ENCODE results near the gene TTLL10.

TTLL10 gene

GRCh38 chr1:1229770-1230169 lies 56.1 kb downstream of the TTLL10 start:
- peak overlapping the region; percentile 78 for H3K4me2 ChIP-seq (ENCODE audit: low read depth, low read length, poor library complexity, severe bottlenecking)
- no peaks in the 10 kb centered on the region for H3K27me3 ChIP-seq (ENCODE audit: insufficient read depth, low read length, poor library complexity, severe bottlenecking)
- no peak overlapping the region for H2AFZ ChIP-seq (ENCODE audit: low read length)
- peaks cover 32% of the 10 kb centered on the region for H4K20me1 ChIP-seq (ENCODE audit: insufficient read depth, low read length, poor library complexity, severe bottlenecking)
- no peaks in the 10 kb centered on the region for H3K9me3 ChIP-seq (ENCODE audit: insufficient read depth, low read depth, low read length)
- peak overlapping the region; percentile 99 for H3K9ac ChIP-seq (ENCODE audit: low read depth, low read length, poor library complexity, severe bottlenecking)
- H3K36me3 ChIP-seq (ENCODE audit: insufficient read depth, low read length), result peaks cover 12% of the 10 kb centered on the region; the same call in 1 of the 2 replicates
- peaks cover 93% of the 10 kb centered on the region for H3K79me2 ChIP-seq (ENCODE audit: insufficient read depth, low read length)
- H3K9me2 ChIP-seq (replicated peaks; ENCODE audit: low read depth, low read length), result no peaks in the 10 kb centered on the region
- peaks cover 30% of the 10 kb centered on the region for H3K4me1 ChIP-seq (ENCODE audit: insufficient read depth, low read length, poor library complexity, severe bottlenecking)
- H3F3A ChIP-seq (ENCODE audit: low read depth), result no peaks in the 10 kb centered on the region
- TF ChIP-seq EZH2phosphoT487 (IDR thresholded peaks at IDR 0.05; ENCODE audit: borderline replicate concordance) (no peak), CTCF (conservative IDR thresholded peaks at IDR 0.05; ENCODE audit: low read length) (no peak)
- H3K4me3 ChIP-seq (ENCODE audit: low read length, poor library complexity, severe bottlenecking), result peak overlapping the region; percentile 97

GRCh38 chr1:1230656-1231399 lies 57.1 kb downstream of the TTLL10 start:
- peaks cover 6% of the 10 kb centered on the region; the same call in 1 of the 2 replicates for H3K36me3 ChIP-seq (ENCODE audit: insufficient read depth, low read length)
- H3K4me2 ChIP-seq (ENCODE audit: low read depth, low read length, poor library complexity, severe bottlenecking), result peak overlapping the region; percentile 78
- H3K9me2 ChIP-seq (replicated peaks; ENCODE audit: low read depth, low read length), result no peaks in the 10 kb centered on the region
- no peaks in the 10 kb centered on the region for H3K9me3 ChIP-seq (ENCODE audit: insufficient read depth, low read depth, low read length)
- peaks cover 27% of the 10 kb centered on the region for H4K20me1 ChIP-seq (ENCODE audit: insufficient read depth, low read length, poor library complexity, severe bottlenecking)
- TF ChIP-seq EZH2phosphoT487 (IDR thresholded peaks at IDR 0.05; ENCODE audit: borderline replicate concordance) (no peak), CTCF (conservative IDR thresholded peaks at IDR 0.05; ENCODE audit: low read length) (0 out of 2 replicates have a peak, but pooled peaks have one; percentile 30)
- no peaks in the 10 kb centered on the region for H3F3A ChIP-seq (ENCODE audit: low read depth)
- peak overlapping the region; percentile 97 for H3K4me3 ChIP-seq (ENCODE audit: low read length, poor library complexity, severe bottlenecking)
- H3K4me1 ChIP-seq (ENCODE audit: insufficient read depth, low read length, poor library complexity, severe bottlenecking), result peaks cover 30% of the 10 kb centered on the region
- H3K27me3 ChIP-seq (ENCODE audit: insufficient read depth, low read length, poor library complexity, severe bottlenecking), result no peaks in the 10 kb centered on the region
- peak overlapping the region; percentile 87 for H2AFZ ChIP-seq (ENCODE audit: low read length)
- H3K79me2 ChIP-seq (ENCODE audit: insufficient read depth, low read length), result peaks cover 89% of the 10 kb centered on the region
- peak overlapping the region; percentile 99 for H3K9ac ChIP-seq (ENCODE audit: low read depth, low read length, poor library complexity, severe bottlenecking)

- no peaks in the 10 kb centered on the region for H3K9me2 ChIP-seq (replicated peaks; ENCODE audit: low read depth, low read length)
- no peaks in the 10 kb centered on the region for H3K9me3 ChIP-seq (ENCODE audit: insufficient read depth, low read depth, low read length)
- peaks cover 25% of the 10 kb centered on the region for H3K4me1 ChIP-seq (ENCODE audit: insufficient read depth, low read length, poor library complexity, severe bottlenecking)
- H3K4me2 ChIP-seq (ENCODE audit: low read depth, low read length, poor library complexity, severe bottlenecking), result peak within 1 kb of the TSS; percentile 87
- peak within 1 kb of the TSS; percentile 97 for H3K4me3 ChIP-seq (ENCODE audit: low read length, poor library complexity, severe bottlenecking)
- H3K9ac ChIP-seq (ENCODE audit: low read depth, low read length, poor library complexity, severe bottlenecking), result peak within 1 kb of the TSS; percentile 99
- peaks cover 81% of the 10 kb centered on the region for H3K79me2 ChIP-seq (ENCODE audit: insufficient read depth, low read length)
- TF ChIP-seq CTCF (conservative IDR thresholded peaks at IDR 0.05; ENCODE audit: low read length) (no peak), EZH2phosphoT487 (IDR thresholded peaks at IDR 0.05; ENCODE audit: borderline replicate concordance) (no peak)
- H3K36me3 ChIP-seq (ENCODE audit: insufficient read depth, low read length), result peaks cover 4% of the 10 kb centered on the region; the same call in 1 of the 2 replicates
- H4K20me1 ChIP-seq (ENCODE audit: insufficient read depth, low read length, poor library complexity, severe bottlenecking), result peaks cover 20% of the 10 kb centered on the region
- peak within 1 kb of the TSS; percentile 87 for H2AFZ ChIP-seq (ENCODE audit: low read length)
- no peaks in the 10 kb centered on the region for H3K27me3 ChIP-seq (ENCODE audit: insufficient read depth, low read length, poor library complexity, severe bottlenecking)
- no peaks in the 10 kb centered on the region for H3F3A ChIP-seq (ENCODE audit: low read depth)
Measured at GRCh38 chr1:1231400-1232207, 57.9 kb downstream of the TTLL10 start, which contains the start of gene SDF4. Gene SDF4 (minus strand): TSS chr1:1232001. CDS start chr1:1228772, 3,229 bp downstream.

Measured in Loucy (cell line).